ENCODE measurements around the gene HIF3A.
"Not testable (repeated sequence)": the region's sequence is repeated elsewhere in the genome, so short reads cannot be mapped to it uniquely, and the experiment has no call there.

GRCh38 chr19:46273931-46274330 lies 22.9 kb upstream of the HIF3A start:
- TF ChIP-seq CTCF (IDR thresholded peaks at IDR 0.05 in 4 of 5, conservative IDR thresholded peaks at IDR 0.05 in 1 of 5); POLR2A (IDR thresholded peaks at IDR 0.05): not testable (repeated sequence)
